HEK293T (cell line): ENCODE results near the gene SNED1.

Source experiments
- BHLHE40 ChIP-seq: fragments of 450-650 bp; IDR thresholded peaks from 2 replicates; pipeline ENCODE4 v1.6.1; 2016; ENCODE audit warnings: mild to moderate bottlenecking, moderate library complexity, borderline replicate concordance
- CTBP1 ChIP-seq: fragments of 450-650 bp; IDR thresholded peaks from 2 replicates; pipeline ENCODE4 v1.6.1; 2016; ENCODE audit warnings: borderline replicate concordance
- ELF4 ChIP-seq: fragments of 450-650 bp; IDR thresholded peaks from 2 replicates; pipeline ENCODE4 v1.6.1; 2017; ENCODE audit warnings: antibody characterized with exemption
- FOXK2 ChIP-seq: fragments of 450-650 bp; IDR thresholded peaks from 2 replicates; pipeline ENCODE4 v1.6.1; 2016; ENCODE audit warnings: mild to moderate bottlenecking
- FOXM1 ChIP-seq: fragments of 450-650 bp; IDR thresholded peaks from 2 replicates; pipeline ENCODE4 v1.6.1; 2017; ENCODE audit warnings: mild to moderate bottlenecking, borderline replicate concordance
- LEF1 ChIP-seq: fragments of 450-650 bp; IDR thresholded peaks from 2 replicates; pipeline ENCODE4 v1.6.1; 2017; ENCODE audit warnings: mild to moderate bottlenecking, borderline replicate concordance
- NFRKB ChIP-seq: fragments of 450-650 bp; IDR thresholded peaks from 2 replicates; pipeline ENCODE4 v1.6.1; 2016; ENCODE audit warnings: mild to moderate bottlenecking, moderate library complexity
- PKNOX1 ChIP-seq: fragments of 450-650 bp; IDR thresholded peaks from 2 replicates; pipeline ENCODE4 v1.6.1; 2016
- SP1 ChIP-seq: fragments of 450-650 bp; IDR thresholded peaks from 2 replicates; pipeline ENCODE4 v1.6.1; 2017
- SUZ12 ChIP-seq: fragments of 450-650 bp; IDR thresholded peaks from 2 replicates; pipeline ENCODE4 v1.6.1; 2016; ENCODE audit warnings: mild to moderate bottlenecking
- TARDBP ChIP-seq: fragments of 450-650 bp; IDR thresholded peaks from 2 replicates; pipeline ENCODE4 v1.6.1; 2016

- TF ChIP-seq SP1 (no peak), SUZ12 (no peak), NFRKB (no peak), TARDBP (no peak), FOXM1 (no peak), PKNOX1 (no peak), BHLHE40 (no peak), CTBP1 (no peak), FOXK2 (no peak), LEF1 (no peak), ELF4 (no peak)
Measured at GRCh38 chr2:241002275-241003046, 4.0 kb downstream of the SNED1 start.
